Thyroid gland (tissue), 4 donors: ENCODE results near the gene TMEM74B. TPM values are rescaled to one million over a fixed set of nuclear protein-coding genes. Genes with fewer than 3 reads are reported as not detected.
"Not testable (repeated sequence)": the region's sequence is repeated elsewhere in the genome, so short reads cannot be mapped to it uniquely, and the experiment has no call there.

Experiments
- DNase-seq, 2 donors: peaks; one replicate each; pipeline ENCODE4 v3.0.0-alpha.2; 2019
- H3K27ac ChIP-seq, 3 donors: fragments of 200-600 bp; sonication (generic); 1 replicate in 2 of 3; 2 replicates in 1 of 3; pipeline ENCODE4 v1.5.1; 2016 to 2019; ENCODE audit warnings: mild to moderate bottlenecking in 1 of 3, moderate library complexity in 1 of 3
- H3K27me3 ChIP-seq: fragments of 200-600 bp; sonication (generic); one replicate; pipeline ENCODE4 v1.5.1; 2019
- H3K36me3 ChIP-seq, 2 donors: fragments of 200-600 bp; sonication (generic); one replicate each; pipeline ENCODE4 v1.5.1; 2016 to 2019
- H3K4me1 ChIP-seq, 2 donors: fragments of 200-600 bp; sonication (generic); one replicate each; pipeline ENCODE4 v1.5.1; 2017 to 2019
- H3K4me3 ChIP-seq, 3 donors: fragments of 200-600 bp; sonication (generic); replicated peaks in 1 of 3; 1 replicate in 2 of 3; 2 replicates in 1 of 3; pipeline ENCODE4 v1.5.1; 2016; ENCODE audit warnings: mild to moderate bottlenecking in 1 of 3
- H3K9me3 ChIP-seq: fragments of 200-600 bp; sonication (generic); one replicate; pipeline ENCODE4 v1.5.1; 2017
- POLR2A ChIP-seq, 2 donors: fragments of 450-650 bp; IDR thresholded peaks; one replicate each; pipeline ENCODE4 v1.6.1; 2017; ENCODE audit warnings: antibody characterized with exemption in 2 of 2, mild to moderate bottlenecking in 2 of 2, moderate library complexity in 1 of 2
- WGBS, 2 donors: methylation state at CpG; one replicate each; pipeline ENCODE4 v1.1.5; 2017; 5-methylcytosine and 5-hydroxymethylcytosine counted together
- intact Hi-C: fragments of 100-400 bp; cut with DNase I; formaldehyde crosslinking; loops from one replicate; pipeline ENCODE4 v1.15.1; 2023
- total RNA-seq, 4 donors: library from RNA; depleted of rRNA; stranded (reverse); fragments of >200 nt; gene quantifications; one replicate each; pipeline ENCODE4 v1.2.3, GENCODE V29; 2016
- TF ChIP-seq, protein P1 (sequence below), 6 experiments: fragments of 200-600 bp in 3 of 6; fragments of 450-650 bp in 3 of 6; sonication (generic) in 3 of 6; IDR thresholded peaks; one replicate each; pipeline ENCODE4 v1.5.1; 2016 to 2019; ENCODE audit warnings: antibody characterized with exemption in 6 of 6, mild to moderate bottlenecking in 2 of 6, inconsistent platforms in 1 of 6, moderate library complexity in 1 of 6

Gene TMEM74B
- total RNA-seq, 4 donors from 2014 or later = 0.63 to 2.7 (median 1.8) TPM

DNA sequence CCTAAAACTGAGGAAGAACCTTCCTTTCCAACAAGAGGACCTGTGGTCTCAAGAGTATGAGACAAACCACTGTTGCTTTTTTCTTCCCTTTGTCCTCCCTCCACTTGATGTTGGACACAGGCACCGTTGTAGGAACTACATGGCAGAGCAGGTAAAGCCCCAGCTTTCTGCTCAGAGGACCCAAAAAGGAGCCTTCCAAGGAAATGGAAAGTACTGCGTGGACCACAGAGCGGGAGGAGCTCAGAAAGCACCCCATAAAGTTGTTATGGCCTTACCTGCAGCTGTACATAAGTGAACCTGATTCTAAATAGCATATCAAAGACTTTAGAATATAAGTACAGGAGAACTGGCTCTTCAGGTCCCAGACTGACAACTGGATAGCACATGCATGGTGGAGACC lies 29.4 kb downstream of the TMEM74B start:
- Histone ChIP-seq H3K4me1 (no peaks in the 10 kb centered on the region), H3K9me3 (no peaks in the 10 kb centered on the region), H3K4me3 (no peak overlapping the region), H3K27me3 (no peaks in the 10 kb centered on the region), H3K36me3 (peaks cover 0 to 4% of the 10 kb centered on the region in 2 donors), H3K27ac (no peak overlapping the region)
- DNase-seq = no peak
- TF ChIP-seq POLR2A (IDR thresholded peaks at IDR 0.05) = no peak
- TF ChIP-seq, protein P1, sequence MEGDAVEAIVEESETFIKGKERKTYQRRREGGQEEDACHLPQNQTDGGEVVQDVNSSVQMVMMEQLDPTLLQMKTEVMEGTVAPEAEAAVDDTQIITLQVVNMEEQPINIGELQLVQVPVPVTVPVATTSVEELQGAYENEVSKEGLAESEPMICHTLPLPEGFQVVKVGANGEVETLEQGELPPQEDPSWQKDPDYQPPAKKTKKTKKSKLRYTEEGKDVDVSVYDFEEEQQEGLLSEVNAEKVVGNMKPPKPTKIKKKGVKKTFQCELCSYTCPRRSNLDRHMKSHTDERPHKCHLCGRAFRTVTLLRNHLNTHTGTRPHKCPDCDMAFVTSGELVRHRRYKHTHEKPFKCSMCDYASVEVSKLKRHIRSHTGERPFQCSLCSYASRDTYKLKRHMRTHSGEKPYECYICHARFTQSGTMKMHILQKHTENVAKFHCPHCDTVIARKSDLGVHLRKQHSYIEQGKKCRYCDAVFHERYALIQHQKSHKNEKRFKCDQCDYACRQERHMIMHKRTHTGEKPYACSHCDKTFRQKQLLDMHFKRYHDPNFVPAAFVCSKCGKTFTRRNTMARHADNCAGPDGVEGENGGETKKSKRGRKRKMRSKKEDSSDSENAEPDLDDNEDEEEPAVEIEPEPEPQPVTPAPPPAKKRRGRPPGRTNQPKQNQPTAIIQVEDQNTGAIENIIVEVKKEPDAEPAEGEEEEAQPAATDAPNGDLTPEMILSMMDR (IDR thresholded peaks at IDR 0.05) = no peak
- intact Hi-C loops = no loop called here
- WGBS, 2 donors = 93 to 100% methylated on average over 3 of the region's 3 CpGs

DNA sequence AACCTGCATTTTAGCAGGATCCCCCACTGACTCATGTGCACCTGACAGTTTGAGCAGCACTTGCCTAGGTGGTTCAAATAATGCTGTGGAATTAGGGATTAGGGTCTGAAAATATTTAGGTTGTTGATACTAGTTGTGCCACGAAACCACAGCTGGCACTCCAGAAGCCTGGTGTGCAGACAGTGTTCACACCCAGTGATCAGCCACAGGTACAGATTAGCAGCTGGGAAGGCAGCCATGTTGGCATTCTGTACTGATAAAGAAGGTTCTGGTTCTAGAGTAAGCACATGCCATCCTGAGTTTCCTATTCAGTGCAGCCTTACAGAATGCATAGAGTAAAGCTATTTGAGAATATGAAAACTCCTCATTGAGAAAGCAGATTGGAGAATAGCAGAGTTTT lies 30.1 kb downstream of the TMEM74B start:
- H3K9me3 ChIP-seq = no peaks in the 10 kb centered on the region
- TF ChIP-seq, protein P1 (IDR thresholded peaks at IDR 0.05) = no peak
- TF ChIP-seq POLR2A (IDR thresholded peaks at IDR 0.05) = no peak
- H3K4me3 ChIP-seq = no peak overlapping the region
- no peaks in the 10 kb centered on the region for H3K27me3 ChIP-seq
- DNase-seq = no peak
- H3K4me1 ChIP-seq = no peaks in the 10 kb centered on the region
- H3K36me3 ChIP-seq = no peaks in the 10 kb centered on the region
- intact Hi-C loops = no loop called here
- no peak overlapping the region for H3K27ac ChIP-seq
- WGBS, 2 donors = 75% methylated on average over 1 of the region's 1 CpG; no CpG with 5 or more reads in 1 of the 2 donors

DNA sequence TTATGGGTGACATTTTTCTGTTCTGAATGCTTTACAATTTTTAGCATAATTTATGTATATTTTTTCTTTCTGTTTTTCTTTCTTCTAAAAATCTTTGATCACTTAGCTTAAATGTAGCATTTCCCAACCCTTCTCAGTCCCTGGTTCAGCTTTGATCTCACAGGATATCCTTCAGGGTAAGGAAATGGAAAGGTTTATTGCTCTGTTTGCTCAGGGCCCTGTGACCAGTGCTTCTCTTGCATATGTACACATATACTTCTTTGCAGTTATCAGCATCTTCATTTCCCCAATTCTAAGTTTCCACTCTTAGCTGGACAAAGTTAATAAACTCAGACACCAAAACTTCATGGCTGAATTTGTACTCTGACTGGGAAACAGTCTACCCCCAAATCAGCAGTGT lies 30.6 kb downstream of the TMEM74B start:
- Histone ChIP-seq H3K27ac (no peak overlapping the region), H3K9me3 (no peaks in the 10 kb centered on the region), H3K27me3 (no peaks in the 10 kb centered on the region), H3K4me3 (no peak overlapping the region), H3K4me1 (no peaks in the 10 kb centered on the region), H3K36me3 (no peaks in the 10 kb centered on the region)
- intact Hi-C loops = no loop called here
- no peak for TF ChIP-seq POLR2A (IDR thresholded peaks at IDR 0.05)
- TF ChIP-seq, protein P1 (IDR thresholded peaks at IDR 0.05) = no peak
- no peak for DNase-seq

DNA sequence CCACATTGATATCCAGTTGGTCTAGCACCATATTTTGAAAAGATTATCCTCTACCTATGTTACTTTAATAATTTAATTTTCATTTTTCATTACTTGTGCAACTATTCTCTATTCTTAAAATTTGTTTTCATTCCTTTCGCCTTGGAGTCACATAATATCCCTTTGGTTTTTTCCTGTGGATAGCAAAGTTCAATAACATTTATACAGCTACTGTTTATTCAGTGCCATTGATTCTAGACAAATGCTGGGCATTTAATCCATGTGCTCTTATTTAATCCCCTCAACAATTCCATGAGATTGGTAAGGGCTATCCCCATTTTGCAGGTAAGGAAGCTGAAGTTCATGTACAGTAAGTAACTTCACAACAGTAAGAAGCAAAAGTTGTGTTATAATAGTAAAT lies 33.8 kb downstream of the TMEM74B start:
- whole genome bisulfite sequencing, 2 donors = 97 to 100% methylated on average over 1 of the region's 1 CpG
- H3K27me3 ChIP-seq = no peaks in the 10 kb centered on the region
- DNase-seq = no peak
- H3K4me1 ChIP-seq = no peaks in the 10 kb centered on the region
- no peak for TF ChIP-seq POLR2A (IDR thresholded peaks at IDR 0.05)
- TF ChIP-seq, protein P1 (IDR thresholded peaks at IDR 0.05) = no peak
- no peak overlapping the region for H3K27ac ChIP-seq
- no peak overlapping the region for H3K4me3 ChIP-seq
- H3K9me3 ChIP-seq = no peaks in the 10 kb centered on the region
- peaks cover under 1 to 18% of the 10 kb centered on the region in 2 donors for H3K36me3 ChIP-seq
- intact Hi-C loops = no loop called here

DNA sequence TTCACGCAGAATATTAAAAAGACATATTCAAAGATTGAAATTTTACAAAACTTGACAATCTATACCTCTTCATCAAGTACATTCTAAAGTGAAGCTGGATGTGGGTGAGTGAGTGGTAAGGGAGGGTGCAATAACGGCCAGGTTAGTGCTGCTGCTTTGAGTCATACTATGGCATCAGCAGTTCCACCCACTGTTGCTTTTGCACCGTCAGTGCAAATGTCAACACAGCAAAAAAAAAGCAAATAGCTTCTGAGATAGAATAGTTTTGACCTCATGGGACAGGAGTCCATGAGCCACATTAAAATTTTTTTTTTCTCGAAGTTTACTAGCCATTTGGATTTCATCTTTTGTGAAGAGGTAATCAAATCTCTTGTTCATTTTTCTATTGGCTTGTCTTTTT lies 34.6 kb downstream of the TMEM74B start:
- no peak for DNase-seq
- H3K4me1 ChIP-seq = no peaks in the 10 kb centered on the region
- peaks cover 6 to 18% of the 10 kb centered on the region in 2 donors for H3K36me3 ChIP-seq
- TF ChIP-seq POLR2A (IDR thresholded peaks at IDR 0.05) = no peak
- TF ChIP-seq, protein P1 (IDR thresholded peaks at IDR 0.05) = no peak
- no peaks in the 10 kb centered on the region for H3K9me3 ChIP-seq
- H3K4me3 ChIP-seq = no peak overlapping the region
- intact Hi-C loops = no loop called here
- WGBS, 2 donors = 67% methylated on average over 4 of the region's 4 CpGs
- no peak overlapping the region for H3K27ac ChIP-seq
- H3K27me3 ChIP-seq = no peaks in the 10 kb centered on the region

DNA sequence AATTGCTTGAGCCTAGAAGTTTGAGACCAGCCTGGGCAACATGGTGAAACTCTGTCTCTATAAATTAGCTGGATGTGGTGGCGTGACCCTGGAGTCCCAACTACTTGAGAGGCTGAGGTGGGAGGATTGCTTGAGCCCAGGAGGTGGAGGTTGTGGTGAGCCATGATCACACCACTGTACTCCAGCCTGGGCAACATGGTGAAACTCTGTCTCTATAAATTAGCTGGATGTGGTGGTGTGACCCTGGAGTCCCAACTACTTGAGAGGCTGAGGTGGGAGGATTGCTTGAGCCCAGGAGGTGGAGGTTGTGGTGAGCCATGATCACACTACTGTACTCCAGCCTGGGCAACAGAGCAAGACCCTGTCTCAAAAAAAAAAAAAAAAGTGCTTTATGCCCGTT lies 35.0 kb downstream of the TMEM74B start:
- DNase-seq, H3K9me3 ChIP-seq, H3K27ac ChIP-seq, H3K4me3 ChIP-seq, H3K4me1 ChIP-seq, H3K27me3 ChIP-seq, intact Hi-C loops: not testable (repeated sequence)
- 90 to 95% methylated on average over 2 of the region's 2 CpGs for WGBS, 2 donors
- peaks cover 6 to 18% of the 10 kb centered on the region in 2 donors for H3K36me3 ChIP-seq
